ENCODE measurements around the gene PDK3.

GRCh38 chrX:24553011-24553410, 87.9 kb downstream of the PDK3 start:
- TF ChIP-seq CTCF (conservative IDR thresholded peaks at IDR 0.05; ENCODE audit: low read depth, low read length) (no peak), EZH2 (IDR thresholded peaks at IDR 0.05; ENCODE audit: borderline replicate concordance, low read depth, low read length, poor library complexity, severe bottlenecking) (no peak)

Measured in A673 (cell line).